K562 (cell line): Measurements from ENCODE around the gene TMC1.

ENCODE experiments used
- CREM ChIP-seq: IDR thresholded peaks from 2 replicates; pipeline ENCODE4 v1.6.1; 2014; ENCODE audit warnings: antibody characterized with exemption, low read depth
- EP300 ChIP-seq: IDR thresholded peaks from 2 replicates; pipeline ENCODE4 v1.6.1; 2012; ENCODE audit warnings: low read length, improper control_type of control experiment
- GABPB2 ChIP-seq: fragments of 250-450 bp; sonication (Bioruptor Pico); conservative IDR thresholded peaks from 2 replicates; pipeline ENCODE4 v1.5.1; 2021; ENCODE audit warnings: mild to moderate bottlenecking
- HBP1 ChIP-seq: fragments of 450-650 bp; formaldehyde crosslinking; IDR thresholded peaks from 2 replicates; pipeline ENCODE4 v1.4.0; 2022; ENCODE audit warnings: missing genetic modification characterization
- IRF2 ChIP-seq: sonication (generic); formaldehyde crosslinking; IDR thresholded peaks from 2 replicates; pipeline ENCODE4 v1.8.1; 2022; ENCODE audit warnings: mild to moderate bottlenecking, missing genetic modification reagents
- KDM1A ChIP-seq, 2 experiments: fragments of 450-650 bp; IDR thresholded peaks; 2 replicates each; pipeline ENCODE4 v1.6.1; 2016; ENCODE audit warnings: mild to moderate bottlenecking in 2 of 2
- NFE2L1 ChIP-seq: fragments of 450-650 bp; IDR thresholded peaks from 2 replicates; pipeline ENCODE4 v1.6.1; 2016; ENCODE audit warnings: missing genetic modification characterization, low read depth, mild to moderate bottlenecking, missing compliant biosample characterization, moderate library complexity, borderline replicate concordance
- POLR2A ChIP-seq: fragments of 450-650 bp; conservative IDR thresholded peaks from 2 replicates; pipeline ENCODE4 v1.6.1; 2016
- POLR2AphosphoS5 ChIP-seq: IDR thresholded peaks from 2 replicates; pipeline ENCODE4 v1.6.1; 2011; ENCODE audit warnings: mild to moderate bottlenecking, low read depth, low read length, moderate library complexity; ENCODE audit not compliant: control insufficient read depth, insufficient read depth
- RAD51 ChIP-seq: fragments of 450-650 bp; IDR thresholded peaks from 2 replicates; pipeline ENCODE4 v1.7.1; 2016; ENCODE audit warnings: low read depth, mild to moderate bottlenecking, borderline replicate concordance
- REST ChIP-seq, 2 experiments: fragments of 450-650 bp; formaldehyde crosslinking in 1 of 2; IDR thresholded peaks; 2 replicates each; pipeline versions ENCODE4 v1.4.0 to v1.6.1; 2014 to 2020; ENCODE audit warnings: mild to moderate bottlenecking in 2 of 2, borderline replicate concordance in 1 of 2, low read depth in 1 of 2
- SRSF1 ChIP-seq: fragments of 200-400 bp; formaldehyde crosslinking; IDR thresholded peaks from 2 replicates; pipeline ENCODE4 v1.6.1; 2017; ENCODE audit warnings: mild to moderate bottlenecking, low read depth, low read length, moderate library complexity
- ZZZ3 ChIP-seq: fragments of 450-650 bp; IDR thresholded peaks from 2 replicates; pipeline ENCODE4 v1.6.1; 2016; ENCODE audit warnings: antibody characterized with exemption, mild to moderate bottlenecking, moderate library complexity

- TF ChIP-seq CREM: no peak
- no peak for TF ChIP-seq SRSF1
- no peak for TF ChIP-seq POLR2A
- no peak for TF ChIP-seq IRF2 (CRISPR knock-in tag)
- TF ChIP-seq RAD51: no peak
- no peak for TF ChIP-seq POLR2AphosphoS5
- no peak for TF ChIP-seq NFE2L1
- no peak for TF ChIP-seq EP300
- TF ChIP-seq REST (IDR thresholded peaks at IDR 0.05; ENCODE audit: borderline replicate concordance): no peak
- no peak for TF ChIP-seq REST (CRISPR knock-in tag; IDR thresholded peaks at IDR 0.05; ENCODE audit: low read depth)
- no peak for TF ChIP-seq HBP1 (CRISPR knock-in tag)
- no peak for TF ChIP-seq KDM1A (IDR thresholded peaks at IDR 0.05)
- TF ChIP-seq GABPB2: no peak
- no peak for TF ChIP-seq ZZZ3
Observed at GRCh38 chr9:72703574-72703973, 182.2 kb downstream of the TMC1 start.
